Measurements from ENCODE around the gene COLQ. TPM values are rescaled to one million over a fixed set of nuclear protein-coding genes. Genes with fewer than 3 reads are reported as not detected.

The COLQ gene
- total RNA-seq, 4 donors from 2014 or later = 0.81 to 3.1 (median 2.8) TPM

GRCh38 chr3:15404767-15405166, 116.7 kb downstream of the COLQ start:
- Histone ChIP-seq H3K27ac (no peak overlapping the region), H3K9me3 (no peaks in the 10 kb centered on the region), H3K4me3 (replicated peaks in 1 of 3) (no peak overlapping the region), H3K4me1 (no peaks in the 10 kb centered on the region), H3K27me3 (no peaks in the 10 kb centered on the region), H3K36me3 (no peaks in the 10 kb centered on the region)
- DNase-seq = no peak
- WGBS, 2 donors = 93 to 100% methylated on average over 1 of the region's 1 CpG
- no peak for TF ChIP-seq POLR2A (IDR thresholded peaks at IDR 0.05)
- TF ChIP-seq CTCF (IDR thresholded peaks at IDR 0.05) = no peak
- intact Hi-C loops (cut with DNase I) = loop anchor here (5.0 kb wide), 1 partner anchor 202 kb away; no protein-coding TSS in a partner anchor

- WGBS, 2 donors = 87 to 95% methylated on average over 3 of the region's 3 CpGs
Measured at GRCh38 chr3:15403965-15404364, 117.5 kb downstream of the COLQ start.

GRCh38 chr3:15403495-15403894, 118.0 kb downstream of the COLQ start:
- no peaks in the 10 kb centered on the region for H3K9me3 ChIP-seq
- WGBS, 2 donors = 57 to 65% methylated on average over 3 of the region's 3 CpGs
- no peak for DNase-seq
- no peak overlapping the region for H3K4me3 ChIP-seq (replicated peaks in 1 of 3)
- TF ChIP-seq CTCF (IDR thresholded peaks at IDR 0.05) = no peak
- TF ChIP-seq POLR2A (IDR thresholded peaks at IDR 0.05) = no peak
- no peaks in the 10 kb centered on the region for H3K36me3 ChIP-seq
- H3K27ac ChIP-seq = no peak overlapping the region
- intact Hi-C loops (cut with DNase I) = loop anchor here (5.0 kb wide), 1 partner anchor 201 kb away; no protein-coding TSS in a partner anchor
- H3K27me3 ChIP-seq = no peaks in the 10 kb centered on the region
- no peaks in the 10 kb centered on the region for H3K4me1 ChIP-seq

More at GRCh38 chr3:15403965-15404364, 117.5 kb downstream of the COLQ start:
- intact Hi-C loops (cut with DNase I) = loop anchor here (5.0 kb wide), 1 partner anchor 202 kb away; no protein-coding TSS in a partner anchor
- Histone ChIP-seq H3K27ac (no peak overlapping the region), H3K4me1 (no peaks in the 10 kb centered on the region), H3K27me3 (no peaks in the 10 kb centered on the region), H3K4me3 (replicated peaks in 1 of 3) (no peak overlapping the region), H3K9me3 (no peaks in the 10 kb centered on the region), H3K36me3 (no peaks in the 10 kb centered on the region)
- DNase-seq = no peak
- no peak for TF ChIP-seq CTCF (IDR thresholded peaks at IDR 0.05)
- no peak for TF ChIP-seq POLR2A (IDR thresholded peaks at IDR 0.05)

- Histone ChIP-seq H3K27me3 (no peaks in the 10 kb centered on the region), H3K4me3 (replicated peaks in 1 of 3) (no peak overlapping the region), H3K36me3 (no peaks in the 10 kb centered on the region), H3K9me3 (no peaks in the 10 kb centered on the region), H3K4me1 (no peaks in the 10 kb centered on the region), H3K27ac (no peak overlapping the region)
- WGBS, 2 donors = 85 to 90% methylated on average over 4 of the region's 4 CpGs
- no peak for DNase-seq
- TF ChIP-seq POLR2A (IDR thresholded peaks at IDR 0.05) = no peak
- TF ChIP-seq CTCF (IDR thresholded peaks at IDR 0.05) = no peak
- intact Hi-C loops (cut with DNase I) = loop anchor here (5.0 kb wide), 1 partner anchor 200 kb away; no protein-coding TSS in a partner anchor
Measured at GRCh38 chr3:15401936-15402335, 119.6 kb downstream of the COLQ start.

Small RNA genes lying within 50 kb of the gene (microRNA-seq; reads per million reads assigned to microRNA genes)
- gene MIR4270 = not detected

Small RNA genes lying within 50 kb of the gene (small RNA-seq; reads per million reads assigned to genes)
- not detected for gene MIR4270
- not detected for gene RN7SL110P
- gene RNU6-1024P = not detected

Other genes with a start within 250 kb of the COLQ start
- gene SH3BP5, start 189.1 kb downstream of the COLQ start, total RNA-seq = 10 to 100 TPM; 60.2 to 90.4 (median 82.0) TPM
- 10 to 100 TPM; 20.2 to 20.8 (median 20.5) TPM for gene METTL6, start 94.2 kb downstream of the COLQ start, total RNA-seq
- 10 to 100 TPM; 15.2 to 24.7 (median 22.3) TPM for gene EAF1, start 94.1 kb downstream of the COLQ start, total RNA-seq
- gene HACL1, start 79.9 kb upstream of the COLQ start, total RNA-seq = 10 to 100 TPM; 24.2 to 45.0 (median 37.7) TPM
- 10 to 100 TPM; 46.8 to 74.9 (median 56.5) TPM for gene BTD, start 80.0 kb upstream of the COLQ start, total RNA-seq